B cell (primary cell): ENCODE data around the gene STIM1. TPM values are rescaled to one million over a fixed set of nuclear protein-coding genes. Genes with fewer than 3 reads are reported as not detected.
A peak's percentile ranks its signal among the peaks of the same experiment; 100 is the strongest.

Experiments used
- ATAC-seq: fragments of 200-7000 bp; cut with Tn5 transposase; one replicate; pipeline ENCODE4 v1.10.0; 2021; ENCODE audit warnings: low read depth, mild to moderate bottlenecking, moderate number of reproducible peaks, moderate library complexity
- CTCF ChIA-PET: fragments of 350-600 bp; sonication (Branson Sonifier 250); formaldehyde crosslinking; loops from one replicate; lab custom pipeline; 2021; ENCODE audit warnings: antibody characterized with exemption, inconsistent platforms; lab: Charles Lee
- POLR2A ChIA-PET: fragments of 350-600 bp; sonication (Branson Sonifier 250); formaldehyde crosslinking; loops from one replicate; lab custom pipeline; 2021; ENCODE audit warnings: antibody characterized with exemption; lab: Charles Lee
- DNase-seq: peaks from one replicate; pipeline ENCODE4 v3.0.0; 2013
- H2AFZ ChIP-seq: 2 replicates; pipeline ENCODE4 v1.6.1; 2012; ENCODE audit warnings: mild to moderate bottlenecking, low read depth, low read length; ENCODE audit not compliant: insufficient read depth, poor library complexity, severe bottlenecking
- H3K27ac ChIP-seq, 2 donors: 1 replicate in 1 of 2; 2 replicates in 1 of 2; pipeline ENCODE4 v1.5.1; 2012 to 2013; ENCODE audit warnings: low read length in 2 of 2, mild to moderate bottlenecking in 2 of 2, moderate library complexity in 1 of 2
- H3K27me3 ChIP-seq, 4 experiments: fragments of 200-600 bp in 1 of 4; sonication (generic) in 1 of 4; replicated peaks in 1 of 4; 1 replicate in 2 of 4; 2 replicates in 2 of 4; pipeline versions ENCODE4 v1.6.1 to v1.7.0; 2013 to 2016; ENCODE audit warnings: low read length in 3 of 4, mild to moderate bottlenecking in 2 of 4, mixed read lengths in 1 of 4, moderate library complexity in 1 of 4; ENCODE audit not compliant: insufficient read depth in 4 of 4, control insufficient read depth in 3 of 4; ENCODE audit errors: control extremely low read depth in 1 of 4
- H3K36me3 ChIP-seq, 2 experiments: replicated peaks in 1 of 2; 1 replicate in 1 of 2; 2 replicates in 1 of 2; pipeline versions ENCODE4 v1.6.1 to v1.7.1; 2013; ENCODE audit warnings: low read length in 1 of 2; ENCODE audit not compliant: insufficient read depth in 2 of 2, control insufficient read depth in 1 of 2; ENCODE audit errors: control extremely low read depth in 1 of 2, extremely low read depth in 1 of 2
- H3K4me1 ChIP-seq, 2 donors: fragments of 200-600 bp in 1 of 2; sonication (generic) in 1 of 2; 1 replicate in 1 of 2; 2 replicates in 1 of 2; pipeline versions ENCODE4 v1.5.1 to v1.6.1; 2013 to 2017; ENCODE audit warnings: low read length in 2 of 2; ENCODE audit not compliant: control insufficient read depth in 2 of 2, insufficient read depth in 2 of 2
- H3K4me2 ChIP-seq: replicated peaks from 2 replicates; pipeline ENCODE3; 2012; ENCODE audit warnings: mild to moderate bottlenecking, low read depth, low read length; ENCODE audit not compliant: poor library complexity, severe bottlenecking
- H3K4me3 ChIP-seq, 5 experiments: fragments of 200-600 bp in 1 of 5; sonication (generic) in 1 of 5; 1 replicate in 3 of 5; 2 replicates in 2 of 5; pipeline versions ENCODE4 v1.5.1 to v1.7.0; 2011 to 2016; ENCODE audit warnings: low read length in 4 of 5, mild to moderate bottlenecking in 4 of 5, low read depth in 2 of 5, control low read depth in 1 of 5, moderate library complexity in 1 of 5; ENCODE audit not compliant: insufficient read depth in 1 of 5; ENCODE audit errors: control extremely low read depth in 1 of 5, extremely low read depth in 1 of 5
- H3K79me2 ChIP-seq: fragments of 200-600 bp; sonication (generic); one replicate; pipeline ENCODE4 v1.6.0; 2016; ENCODE audit warnings: low read length; ENCODE audit not compliant: control insufficient read depth, insufficient read depth
- H3K9ac ChIP-seq: fragments of 200-600 bp; sonication (generic); 2 replicates; pipeline ENCODE4 v1.6.1; 2017; ENCODE audit warnings: mild to moderate bottlenecking, low read length, moderate library complexity
- H3K9me3 ChIP-seq, 3 donors: one replicate each; pipeline versions ENCODE4 v1.6.1 to v1.7.1; 2013; ENCODE audit warnings: low read length in 2 of 3; ENCODE audit not compliant: control insufficient read depth in 2 of 3, insufficient read depth in 1 of 3; ENCODE audit errors: control extremely low read depth in 1 of 3
- H4K20me1 ChIP-seq: 2 replicates; pipeline ENCODE4 v1.6.0; 2012; ENCODE audit warnings: mild to moderate bottlenecking, low read length; ENCODE audit not compliant: insufficient read depth, control insufficient read depth, poor library complexity, severe bottlenecking
- H3K27ac Mint-ChIP-seq: one replicate; pipeline ENCODE4 v1.8.0; 2021; ENCODE audit warnings: mixed read lengths
- H3K27me3 Mint-ChIP-seq: one replicate; pipeline ENCODE4 v1.8.0; 2021; ENCODE audit warnings: mixed read lengths
- H3K4me1 Mint-ChIP-seq: one replicate; pipeline ENCODE4 v1.8.0; 2021; ENCODE audit warnings: mixed read lengths
- H3K4me3 Mint-ChIP-seq: one replicate; pipeline ENCODE4 v1.8.0; 2021; ENCODE audit warnings: mixed read lengths
- H3K9me3 Mint-ChIP-seq: one replicate; pipeline ENCODE4 v1.8.0; 2022; ENCODE audit warnings: mixed read lengths; ENCODE audit not compliant: insufficient read depth
- CTCF ChIP-seq: fragments of 200-600 bp; IDR thresholded peaks from one replicate; pipeline ENCODE4 v1.8.0; 2022; ENCODE audit warnings: antibody characterized with exemption, mild to moderate bottlenecking
- EZH2 ChIP-seq: IDR thresholded peaks from 2 replicates; pipeline ENCODE4 v1.6.1; 2012; ENCODE audit warnings: borderline replicate concordance, low read depth, mild to moderate bottlenecking, moderate library complexity, low read length; ENCODE audit not compliant: insufficient read depth, poor library complexity, severe bottlenecking
- WGBS: methylation state at CpG from one replicate; pipeline ENCODE4 v1.1.5; 2013; ENCODE audit warnings: missing lambda C conversion rate; ENCODE audit not compliant: insufficient coverage; 5-methylcytosine and 5-hydroxymethylcytosine counted together
- intact Hi-C: fragments of 100-400 bp; cut with micrococcal nuclease; formaldehyde crosslinking; loops from one replicate; pipeline ENCODE4 v1.10.0; 2022
- polyA plus RNA-seq: library from polyadenylated mRNA; depleted of rRNA; stranded (reverse); fragments of >200 nt; gene quantifications from 2 replicates; pipeline ENCODE4 v1.2.3, GENCODE V29; 2012
- total RNA-seq, 2 donors: library from RNA; stranded (reverse); fragments of 120-200 nt in 1 of 2; gene quantifications; 1 replicate in 1 of 2; 2 replicates in 1 of 2; pipeline versions ENCODE4 v1.2.3 to v1.2.4, GENCODE V29; 2013 to 2022

Gene STIM1
- total and polyA plus RNA-seq, 2 donors (not counting 1 experiment from before 2014, with no cell fraction given): 59.4 to 76.7 TPM

- Mint-ChIP-seq H3K27ac (peak overlapping the region; percentile 56), H3K4me3 (no peak overlapping the region), H3K9me3 (no peaks in the 10 kb centered on the region), H3K27me3 (no peaks in the 10 kb centered on the region), H3K4me1 (peaks cover 46% of the 10 kb centered on the region)
- no peaks in the 10 kb centered on the region for H3K9me3 ChIP-seq
- CTCF ChIA-PET: interaction anchor here (0.7 to 28.7 kb wide), 3 partner anchors 11 to 38 kb away, joined by 3 to 662 read pairs (median 33); partner anchors contain the start of genes RHOG and STIM1
- no peak overlapping the region for H3K4me2 ChIP-seq
- H3K4me1 ChIP-seq: peaks cover 31 to 36% of the 10 kb centered on the region in 2 donors
- ATAC-seq (no peak), DNase-seq (no peak)
- POLR2A ChIA-PET: interaction anchor here (0.6 to 1.3 kb wide), 2 partner anchors 14 to 165 kb away, joined by 4 to 6 read pairs; partner anchors contain the start of gene RHOG
- no peak overlapping the region for H3K9ac ChIP-seq
- H3K27me3 ChIP-seq: no peaks in the 10 kb centered on the region
- WGBS: 94% methylated on average over 24 of the region's 35 CpGs
- H2AFZ ChIP-seq: no peak overlapping the region
- TF ChIP-seq EZH2: no peak
- no peak for TF ChIP-seq CTCF
- H3K36me3 ChIP-seq: peaks cover 1 to 64% of the 10 kb centered on the region in 2 experiments
- peaks cover 52% of the 10 kb centered on the region for H3K79me2 ChIP-seq
- no peak overlapping the region for H3K27ac ChIP-seq
- intact Hi-C loops: no loop called here
- peaks cover 40% of the 10 kb centered on the region for H4K20me1 ChIP-seq
- no peak overlapping the region for H3K4me3 ChIP-seq
Measured at GRCh38 chr11:3827434-3828186, 27.9 kb upstream of the STIM1 start.

GRCh38 chr11:3830088-3830487 lies 25.4 kb upstream of the STIM1 start:
- Mint-ChIP-seq H3K27me3 (no peaks in the 10 kb centered on the region), H3K27ac (peak overlapping the region; percentile 37), H3K9me3 (no peaks in the 10 kb centered on the region), H3K4me1 (peaks cover 60% of the 10 kb centered on the region), H3K4me3 (no peak overlapping the region)
- Histone ChIP-seq H3K9me3 (no peaks in the 10 kb centered on the region), H2AFZ (no peak overlapping the region), H4K20me1 (peaks cover 64% of the 10 kb centered on the region), H3K79me2 (peaks cover 68% of the 10 kb centered on the region), H3K4me1 (peaks cover 44 to 51% of the 10 kb centered on the region in 2 donors), H3K9ac (no peak overlapping the region), H3K4me2 (no peak overlapping the region), H3K27me3 (no peaks in the 10 kb centered on the region), H3K4me3 (no peak overlapping the region), H3K27ac (no peak overlapping the region), H3K36me3 (peaks cover 4 to 73% of the 10 kb centered on the region in 2 experiments)
- TF ChIP-seq CTCF (no peak), EZH2 (no peak)
- no peak for DNase-seq
- WGBS: 100% methylated on average over 2 of the region's 3 CpGs
- no peak for ATAC-seq
- ChIA-PET CTCF (interaction anchor here (0.5 to 28.7 kb wide), 5 partner anchors 11 to 242 kb away, joined by 3 to 662 read pairs (median 8); partner anchors contain the start of genes PGAP2, RHOG and STIM1), POLR2A (interaction anchor here (0.6 to 0.7 kb wide), 2 partner anchors 11 to 31 kb away, joined by 4 to 5 read pairs; no protein-coding TSS in a partner anchor)
- intact Hi-C loops: no loop called here
